Epithelial cell of prostate (primary cell): ENCODE results near the gene IFNL4.
"Not testable (repeated sequence)": the region's sequence is repeated elsewhere in the genome, so short reads cannot be mapped to it uniquely, and the experiment has no call there.

Experiments
- DNase-seq: peaks from one replicate; pipeline ENCODE4 v3.0.0-alpha.2; 2011; ENCODE audit warnings: low read depth, low spot score
- H3K27ac ChIP-seq: fragments of 450-650 bp; 2 replicates; pipeline ENCODE4 v1.5.1; 2017; ENCODE audit warnings: mild to moderate bottlenecking

Gene IFNL4

GRCh38 chr19:39230096-39230764, 18.4 kb downstream of the IFNL4 start:
- no peak overlapping the region for H3K27ac ChIP-seq
- DNase-seq, result no peak

- no peak overlapping the region for H3K27ac ChIP-seq
- DNase-seq, result no peak
Observed at GRCh38 chr19:39224910-39225309, 23.7 kb downstream of the IFNL4 start.

GRCh38 chr19:39223703-39224279, 24.9 kb downstream of the IFNL4 start:
- no peak overlapping the region for H3K27ac ChIP-seq
- DNase-seq, result no peak

- DNase-seq, H3K27ac ChIP-seq: not testable (repeated sequence)
Observed at GRCh38 chr19:39219108-39219507, 29.5 kb downstream of the IFNL4 start.

GRCh38 chr19:39218230-39219007, 30.2 kb downstream of the IFNL4 start:
- H3K27ac ChIP-seq, result no peak overlapping the region

GRCh38 chr19:39217094-39217493, 31.6 kb downstream of the IFNL4 start:
- no peak overlapping the region for H3K27ac ChIP-seq
- no peak for DNase-seq

More at GRCh38 chr19:39218230-39219007, 30.2 kb downstream of the IFNL4 start:
- no peak for DNase-seq

GRCh38 chr19:39215323-39215722, 33.3 kb downstream of the IFNL4 start:
- H3K27ac ChIP-seq, DNase-seq: not testable (repeated sequence)

GRCh38 chr19:39212375-39212742, 36.3 kb downstream of the IFNL4 start:
- no peak for DNase-seq
- no peak overlapping the region for H3K27ac ChIP-seq

GRCh38 chr19:39211731-39212374, 36.8 kb downstream of the IFNL4 start:
- H3K27ac ChIP-seq, result no peak overlapping the region
- DNase-seq, result no peak

GRCh38 chr19:39209196-39209595, 39.5 kb downstream of the IFNL4 start:
- H3K27ac ChIP-seq, result no peak overlapping the region
- no peak for DNase-seq

GRCh38 chr19:39208175-39208795, 40.4 kb downstream of the IFNL4 start:
- no peak overlapping the region for H3K27ac ChIP-seq
- DNase-seq, result no peak

GRCh38 chr19:39207293-39207836, 41.3 kb downstream of the IFNL4 start:
- no peak overlapping the region for H3K27ac ChIP-seq
- DNase-seq, result no peak

- no peak for DNase-seq
- no peak overlapping the region for H3K27ac ChIP-seq
Observed at GRCh38 chr19:39206122-39206521, 42.5 kb downstream of the IFNL4 start.

GRCh38 chr19:39205449-39205764, 43.2 kb downstream of the IFNL4 start:
- H3K27ac ChIP-seq, result no peak overlapping the region
- DNase-seq, result no peak

- DNase-seq, result no peak
- H3K27ac ChIP-seq, result no peak within 1 kb of the TSS
Observed at GRCh38 chr19:39203372-39204341, 45.0 kb downstream of the IFNL4 start, which contains the start of gene SYCN. Gene SYCN, minus strand, starts transcription at chr19:39204263. Its CDS starts 9 bp downstream, at chr19:39204254.

GRCh38 chr19:39202998-39203355, 45.7 kb downstream of the IFNL4 start:
- DNase-seq, result no peak
- H3K27ac ChIP-seq, result no peak overlapping the region

- DNase-seq, result no peak
- no peak overlapping the region for H3K27ac ChIP-seq
Observed at GRCh38 chr19:39200803-39201115, 47.9 kb downstream of the IFNL4 start.

- DNase-seq, result no peak
- no peak overlapping the region for H3K27ac ChIP-seq
Observed at GRCh38 chr19:39200066-39200802, 48.4 kb downstream of the IFNL4 start.

GRCh38 chr19:39199025-39199424, 49.6 kb downstream of the IFNL4 start:
- no peak overlapping the region for H3K27ac ChIP-seq
- DNase-seq, result no peak
